ENCODE results near the gene PLEKHA7. TPM values are rescaled to one million over a fixed set of nuclear protein-coding genes. Genes with fewer than 3 reads are reported as not detected.

The PLEKHA7 gene
- polyA plus RNA-seq, 10 donors: 2.9 to 7.8 (median 5.6) TPM

DNA sequence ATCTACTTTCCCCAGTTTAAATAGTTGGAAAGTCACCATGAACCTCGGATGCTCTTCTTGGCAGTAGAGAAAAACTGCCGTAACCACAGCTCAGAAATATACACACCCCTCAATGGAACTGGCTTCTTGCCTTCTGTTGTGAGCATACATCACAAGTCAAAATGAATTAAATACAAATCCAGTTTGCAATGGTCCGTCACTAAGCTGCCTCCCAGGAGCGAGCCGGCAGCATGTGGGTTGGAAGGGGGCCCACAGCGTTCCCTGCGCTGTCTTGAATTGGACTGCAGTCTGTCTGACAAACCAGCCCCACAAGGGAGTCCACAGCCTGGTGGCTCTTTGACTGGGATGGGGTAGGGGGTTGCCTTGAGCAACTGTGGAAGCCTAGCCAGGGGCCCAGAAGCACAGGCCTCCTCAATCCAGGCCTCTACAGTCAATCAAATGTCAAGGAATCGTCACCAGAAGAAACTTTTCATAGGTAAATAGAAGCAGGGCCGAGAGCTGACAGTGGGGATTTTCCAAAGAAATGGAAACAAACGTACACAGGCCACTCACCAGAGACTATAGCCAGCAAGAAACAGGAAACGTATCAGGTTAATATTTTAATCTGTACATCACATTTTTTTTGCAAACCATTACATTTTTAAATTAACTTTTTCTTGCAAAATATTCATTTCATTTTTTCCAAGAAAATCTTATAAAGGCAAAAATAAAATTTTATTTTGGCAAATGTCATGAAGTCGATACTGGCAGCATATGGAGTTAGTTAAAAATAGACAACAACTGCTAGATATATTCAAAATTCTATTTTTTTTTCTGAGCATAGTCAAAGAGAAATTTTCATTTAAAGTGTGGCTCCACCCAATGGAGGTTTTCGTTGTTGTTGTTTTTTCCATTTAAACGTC lies 237.3 kb downstream of the PLEKHA7 start:
- peak; percentile 81 to 96 (median 93) for DNase-seq

DNA sequence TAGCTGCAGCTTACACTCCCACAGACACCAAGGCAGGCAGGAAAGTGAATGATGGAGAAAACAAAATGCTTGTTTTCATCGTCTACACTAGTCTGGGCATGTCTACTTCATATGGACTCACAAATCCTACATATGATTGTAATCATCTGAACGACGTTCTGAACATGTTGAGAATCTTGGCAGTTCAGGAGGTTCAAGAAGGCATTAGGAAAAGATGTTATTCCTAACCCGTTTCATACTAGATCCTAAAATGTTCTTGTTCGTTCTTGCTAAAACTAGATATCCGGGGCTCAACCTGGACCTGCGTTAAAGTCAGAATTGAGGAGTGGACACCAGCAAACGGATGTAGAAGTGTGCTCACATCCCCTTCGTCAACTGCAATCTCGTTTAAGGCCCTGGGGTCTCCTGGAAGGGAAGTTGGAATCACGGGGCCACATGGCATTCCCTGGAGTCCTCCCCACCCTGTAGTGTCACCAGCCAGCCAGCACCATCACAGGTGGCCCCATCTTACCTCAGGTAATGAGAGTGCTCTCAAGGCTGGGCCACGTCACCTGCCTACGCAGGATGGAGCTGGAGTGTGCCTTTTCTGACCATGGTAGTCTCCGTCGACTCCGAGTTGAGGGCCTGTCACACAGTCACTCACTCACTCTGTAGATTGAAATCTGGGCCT lies 238.5 kb downstream of the PLEKHA7 start:
- DNase-seq: peak in 2 of 3 donors; percentile 32 to 68

DNA sequence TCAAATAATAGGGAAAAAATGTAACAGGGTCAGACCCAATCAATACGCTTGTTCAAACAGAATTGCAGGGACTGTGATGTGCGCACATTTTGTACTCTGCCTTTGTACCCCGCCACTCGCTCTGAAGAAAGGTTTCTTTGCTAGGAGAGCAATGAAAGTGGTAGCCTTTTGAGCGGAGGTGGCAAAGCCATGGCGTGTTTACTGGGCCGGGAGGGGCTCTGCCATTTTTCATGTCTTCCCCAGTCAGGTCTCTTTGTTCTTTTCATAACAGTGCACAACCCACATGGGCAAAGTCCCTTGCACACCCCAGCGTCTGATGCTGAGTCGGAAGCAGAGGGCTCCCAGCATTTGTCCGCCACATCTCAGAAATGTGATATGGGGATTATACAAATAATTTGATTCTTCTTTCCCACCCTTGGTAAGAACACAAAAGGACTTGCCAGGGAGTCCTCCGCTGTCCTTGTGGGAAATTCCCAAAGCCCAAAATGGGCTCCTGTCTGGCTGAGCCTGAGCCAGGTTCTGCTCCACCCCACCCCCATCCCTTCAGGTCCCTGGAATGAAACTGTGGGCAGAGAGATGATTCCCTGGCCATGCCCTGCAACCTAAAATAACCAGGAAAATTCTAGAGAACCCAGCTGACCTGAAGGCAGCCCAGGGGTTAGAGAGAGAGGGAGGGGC lies 239.1 kb downstream of the PLEKHA7 start:
- DNase-seq: no peak

DNA sequence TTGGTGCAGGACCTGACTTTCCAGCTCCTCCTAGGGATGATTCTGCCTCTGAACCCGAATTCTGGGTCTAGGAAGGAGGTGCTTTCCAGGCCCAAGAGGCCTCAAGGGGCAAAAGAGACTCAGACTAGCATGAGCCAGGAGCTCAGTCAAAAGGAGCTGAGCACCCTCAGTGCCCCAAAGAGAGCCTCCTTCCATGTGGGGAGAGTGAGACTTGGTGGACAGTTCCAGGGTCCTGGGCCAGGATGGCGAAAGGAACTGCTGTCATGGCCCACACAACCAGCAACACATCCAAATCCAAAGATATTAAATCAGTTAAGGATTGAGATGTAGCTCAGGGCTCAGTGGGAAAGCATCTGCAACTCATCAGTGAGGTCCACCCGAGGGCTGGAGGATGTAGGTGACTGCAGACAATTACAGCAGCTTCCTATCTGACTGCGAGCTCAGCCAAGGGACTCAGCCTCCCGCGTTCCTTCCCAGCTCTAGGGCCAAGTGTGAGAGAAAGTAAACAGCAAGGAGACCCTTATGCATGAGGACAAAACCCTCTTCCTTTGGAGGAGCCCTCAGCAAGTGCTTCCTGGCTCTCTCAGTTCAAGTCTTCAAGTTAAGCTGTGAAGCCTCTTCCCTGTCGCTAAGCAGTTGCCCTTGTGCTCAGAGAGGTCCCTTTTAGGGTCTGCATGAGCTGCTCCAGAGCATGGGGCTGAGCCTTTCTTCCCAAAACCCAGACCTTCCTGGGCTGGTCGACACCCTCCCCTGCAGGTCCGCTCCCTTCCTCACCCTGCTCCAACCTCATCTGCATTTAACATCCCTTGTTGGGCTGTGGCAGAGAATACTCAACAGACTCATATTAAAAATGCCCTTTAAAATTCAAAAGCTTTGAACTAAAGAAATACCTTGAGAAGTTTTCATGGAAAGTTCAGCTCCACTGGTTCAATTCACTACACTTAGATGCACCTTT lies 240.0 kb downstream of the PLEKHA7 start:
- peak in 2 of 3 donors; percentile 66 to 82 for DNase-seq

DNA sequence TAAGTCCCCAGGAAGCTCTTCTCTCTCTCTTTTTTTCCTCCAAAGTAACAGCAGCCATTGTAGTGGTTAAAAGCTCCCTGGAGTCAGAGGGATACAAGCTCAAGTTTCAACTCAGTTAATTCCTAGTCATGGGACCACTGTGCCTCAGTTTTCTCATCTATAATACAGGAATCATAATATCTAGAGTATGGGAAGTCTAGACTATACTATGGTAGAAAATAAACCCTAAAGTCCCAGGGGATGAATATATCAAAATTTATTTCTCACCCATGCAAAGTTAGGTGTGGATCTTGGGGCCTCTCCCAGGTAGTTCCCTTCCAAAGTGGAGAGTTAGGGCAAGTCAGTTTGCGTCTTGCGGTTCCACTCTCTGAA lies 242.1 kb downstream of the PLEKHA7 start:
- DNase-seq: no peak

DNA sequence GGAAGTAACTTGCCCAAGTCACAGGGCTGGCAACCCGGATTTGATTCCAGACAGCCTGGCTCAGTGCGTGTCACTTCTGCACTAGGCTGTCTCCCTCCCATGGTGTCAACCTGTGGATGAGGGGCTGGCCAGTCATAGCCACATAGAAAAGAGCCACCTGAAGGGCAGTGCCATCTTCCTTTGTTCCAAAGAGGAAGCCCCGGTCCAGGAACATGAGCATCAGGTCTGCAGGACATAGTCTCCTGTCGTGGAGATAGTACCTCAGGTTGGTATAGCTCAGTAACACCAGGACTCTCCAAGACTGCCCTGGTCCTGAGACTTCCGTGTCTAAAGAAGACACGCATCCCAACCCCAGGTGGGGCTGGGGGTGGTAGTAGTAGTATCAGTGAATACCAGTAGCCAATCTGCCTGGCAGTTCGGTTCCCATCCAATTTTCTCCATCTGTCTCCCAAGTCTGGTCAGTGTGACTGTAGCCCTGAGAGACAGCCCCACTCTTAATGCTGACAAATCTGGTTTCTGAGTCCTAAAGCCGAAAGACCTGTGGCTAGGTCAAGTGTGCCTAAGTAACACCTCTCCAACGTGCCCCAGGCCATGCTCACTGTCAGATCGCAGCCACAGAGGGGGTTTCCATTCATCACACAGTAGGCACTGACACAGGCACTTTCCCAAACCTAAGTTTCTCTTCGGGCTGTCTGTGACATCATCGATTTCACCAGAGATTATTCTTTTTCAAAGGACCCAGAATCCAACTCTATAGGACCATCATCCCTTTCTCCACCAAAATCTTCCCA lies 242.7 kb downstream of the PLEKHA7 start:
- no peak for DNase-seq

DNA sequence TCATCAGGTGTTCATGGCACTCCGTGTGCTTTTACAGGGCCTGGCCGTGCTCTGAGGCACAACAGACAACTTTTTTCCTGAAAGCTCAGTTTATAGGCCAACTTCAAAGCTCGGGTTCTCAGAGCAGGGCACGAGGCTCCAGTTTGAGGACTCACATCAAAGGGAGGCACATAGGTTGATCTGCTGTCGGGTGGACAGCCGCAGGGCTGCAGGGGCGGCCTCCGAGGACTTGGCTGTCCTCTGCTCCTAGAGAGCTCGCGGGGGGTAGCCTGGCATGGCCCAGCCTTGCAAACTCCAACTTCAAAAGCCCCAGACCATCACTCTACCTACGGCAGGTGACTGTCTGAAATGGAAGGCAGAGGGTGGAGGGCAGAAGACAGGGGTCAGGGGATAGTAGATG lies 244.2 kb downstream of the PLEKHA7 start:
- no peak for DNase-seq

DNA sequence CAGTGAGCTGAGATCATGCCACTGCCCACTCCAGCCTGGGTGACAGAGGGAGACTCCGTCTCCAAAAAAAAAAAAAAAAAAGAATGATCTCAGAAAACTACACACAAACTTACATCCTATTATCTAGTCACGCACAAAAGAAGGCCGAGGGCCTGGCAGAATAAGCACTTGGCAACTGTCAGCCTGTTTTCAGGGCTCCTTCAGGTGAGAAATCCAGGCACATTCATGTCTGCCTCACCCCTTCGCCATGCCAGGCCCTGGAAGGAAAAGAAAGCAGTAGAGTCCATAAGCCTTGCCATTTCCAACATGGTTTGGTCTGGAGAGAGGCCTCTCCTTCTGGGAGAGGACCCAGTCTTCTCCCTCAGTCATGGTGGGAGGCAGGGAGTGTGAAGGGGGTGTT lies 244.8 kb downstream of the PLEKHA7 start:
- DNase-seq: no peak

DNA sequence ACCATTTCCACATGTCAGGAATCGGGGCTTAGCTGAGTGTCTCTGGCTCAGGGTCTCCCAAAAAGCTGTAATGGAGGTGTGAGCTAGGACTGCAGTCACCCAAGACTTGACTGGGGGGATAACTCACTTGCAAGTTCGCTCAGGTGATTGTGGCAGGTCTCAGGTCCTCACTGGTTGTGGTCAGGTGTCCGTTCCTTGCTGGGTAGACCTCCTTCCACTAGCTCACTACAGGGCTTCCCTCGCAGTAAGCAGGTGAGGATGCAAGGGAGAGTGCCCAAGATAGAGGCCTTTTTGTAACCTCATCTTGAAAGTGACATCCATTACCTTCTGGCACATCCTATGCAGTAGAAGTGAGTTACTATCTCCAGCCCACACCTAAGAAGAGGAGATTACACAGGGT lies 246.3 kb downstream of the PLEKHA7 start:
- DNase-seq: no peak

DNA sequence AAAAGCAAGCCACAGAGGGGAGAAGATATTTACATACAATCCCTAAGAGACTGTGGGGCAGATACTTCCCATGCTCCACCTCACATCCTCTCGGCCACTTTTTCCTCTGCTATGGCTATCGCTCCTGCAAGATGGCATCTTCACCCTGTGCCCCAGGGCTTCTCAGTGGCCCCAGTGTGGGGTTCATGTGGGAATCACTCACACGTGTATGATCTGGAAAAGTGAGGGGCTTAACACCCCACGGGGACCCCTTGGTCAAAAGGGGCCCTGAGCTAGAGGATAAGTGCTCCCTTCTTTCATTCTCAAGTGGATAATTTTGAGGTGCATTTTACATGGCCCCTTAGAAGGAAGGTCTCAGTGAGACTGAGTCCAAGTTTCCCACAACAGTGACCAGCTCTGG lies 247.1 kb downstream of the PLEKHA7 start:
- no peak for DNase-seq

DNA sequence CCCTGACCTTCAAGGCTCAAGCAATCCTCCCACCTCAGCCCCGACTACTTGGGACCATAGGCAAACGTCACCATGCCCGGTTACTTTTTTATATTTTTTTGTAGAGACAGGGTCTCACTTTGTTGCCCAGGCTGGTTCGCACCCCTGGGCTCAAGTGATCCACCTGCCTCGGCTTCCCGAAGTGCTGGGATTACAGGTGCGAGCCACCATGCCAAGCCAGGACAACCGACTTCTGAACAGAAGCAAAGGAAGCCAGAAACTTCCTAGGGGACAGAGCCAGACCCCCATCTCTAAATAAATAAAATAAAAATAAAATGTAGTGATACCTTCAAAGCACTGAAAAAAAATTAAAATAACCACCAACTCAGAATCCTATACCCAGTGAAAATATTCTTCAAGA lies 249.3 kb downstream of the PLEKHA7 start:
- DNase-seq: no peak

DNA sequence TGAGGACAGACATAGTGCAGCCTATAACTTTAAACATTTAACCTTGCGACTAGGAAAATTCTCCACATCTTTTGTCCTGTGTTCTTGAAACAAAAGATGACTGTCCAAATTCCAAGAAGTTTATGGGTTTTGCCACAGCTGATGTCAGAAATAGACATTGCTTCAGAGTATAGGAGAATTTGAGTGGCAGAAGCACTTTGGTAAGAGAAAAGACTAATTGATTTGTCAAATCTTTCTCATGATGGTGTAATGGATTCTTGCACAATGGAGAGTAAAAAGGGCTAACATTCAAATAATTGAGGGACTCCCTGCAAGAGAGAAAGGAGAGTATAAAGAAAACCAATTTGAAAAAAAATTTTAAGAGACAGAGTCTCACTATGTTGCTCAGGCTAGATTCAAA lies 250.5 kb downstream of the PLEKHA7 start:
- no peak for DNase-seq

DNA sequence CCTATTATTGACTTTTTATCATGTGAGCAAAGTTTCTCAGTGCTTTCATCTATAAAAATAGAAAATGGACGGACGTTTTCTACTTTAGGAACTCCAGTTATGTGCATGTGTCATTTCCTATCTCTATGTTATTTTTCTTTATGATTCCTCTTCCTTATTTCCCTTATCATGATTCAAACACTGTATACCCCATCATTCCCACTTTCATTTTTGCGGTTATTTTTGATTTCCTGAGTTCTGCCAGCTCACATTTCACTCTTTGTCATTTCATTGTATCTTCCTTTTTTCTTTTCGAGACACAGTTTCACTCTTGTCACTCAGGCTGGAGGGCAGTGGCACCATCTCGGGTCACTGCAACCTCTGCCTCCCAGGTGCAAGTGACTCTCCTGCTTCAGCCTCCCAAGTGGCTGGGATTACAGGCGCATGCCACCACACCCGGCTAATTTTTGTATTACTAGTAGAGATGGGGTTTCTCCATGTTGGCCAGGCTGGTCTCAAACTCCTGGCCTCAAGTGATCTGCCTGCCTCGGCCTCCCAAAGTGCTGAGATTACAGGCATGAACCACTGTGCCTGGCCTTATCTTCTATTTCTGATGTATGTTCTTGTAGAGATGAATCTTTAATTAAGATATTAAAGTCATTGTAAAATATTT lies 254.2 kb downstream of the PLEKHA7 start:
- no peak for DNase-seq

DNA sequence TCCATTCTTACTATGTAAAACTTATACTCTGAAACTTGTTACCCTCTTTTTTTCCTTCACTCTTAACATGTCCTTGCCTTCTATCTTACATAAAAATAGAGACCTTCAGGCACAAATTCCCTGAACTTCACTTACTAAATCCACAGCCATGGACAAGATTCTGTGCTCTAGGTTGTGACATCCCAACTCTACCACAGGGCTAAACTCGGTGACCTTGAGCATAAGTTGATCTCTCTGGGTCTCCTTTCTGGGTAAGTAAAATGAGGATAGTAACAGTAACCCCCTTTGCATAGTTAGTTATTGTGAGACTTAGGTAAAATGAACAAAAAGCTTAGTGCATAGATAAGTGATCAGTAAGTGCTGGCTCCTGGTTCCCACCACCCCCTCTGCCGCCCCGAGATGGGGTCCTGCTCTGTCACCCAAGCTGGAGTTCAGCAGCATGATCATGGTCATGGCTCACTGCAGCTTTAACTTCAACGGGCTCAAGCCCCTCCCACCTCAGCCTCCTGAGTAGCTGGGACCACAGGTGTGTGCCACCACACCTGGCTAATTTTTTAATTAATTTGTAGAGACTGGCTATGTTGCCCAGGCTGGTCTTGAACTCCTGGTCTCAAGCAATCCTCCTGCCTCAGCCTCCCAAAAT lies 255.7 kb downstream of the PLEKHA7 start:
- no peak for DNase-seq

DNA sequence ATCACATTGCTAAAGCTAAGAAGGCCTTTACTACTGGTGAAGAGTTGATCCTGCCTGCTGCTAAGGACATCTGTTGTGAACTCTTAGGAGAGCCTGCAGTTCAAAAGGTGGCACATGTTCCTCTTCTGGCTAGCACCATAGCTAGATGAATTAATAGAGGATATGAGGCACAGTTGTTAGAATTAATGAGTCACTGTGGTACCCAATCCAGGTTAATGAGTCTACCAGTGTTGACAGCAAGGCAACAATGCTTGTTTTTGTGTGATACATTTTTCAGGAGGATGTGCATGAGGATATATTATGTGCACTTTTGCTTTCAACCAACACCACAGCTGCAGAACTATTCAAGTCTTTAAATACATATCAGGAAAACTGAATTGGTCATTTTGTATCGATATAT lies 263.8 kb downstream of the PLEKHA7 start:
- no peak for DNase-seq

DNA sequence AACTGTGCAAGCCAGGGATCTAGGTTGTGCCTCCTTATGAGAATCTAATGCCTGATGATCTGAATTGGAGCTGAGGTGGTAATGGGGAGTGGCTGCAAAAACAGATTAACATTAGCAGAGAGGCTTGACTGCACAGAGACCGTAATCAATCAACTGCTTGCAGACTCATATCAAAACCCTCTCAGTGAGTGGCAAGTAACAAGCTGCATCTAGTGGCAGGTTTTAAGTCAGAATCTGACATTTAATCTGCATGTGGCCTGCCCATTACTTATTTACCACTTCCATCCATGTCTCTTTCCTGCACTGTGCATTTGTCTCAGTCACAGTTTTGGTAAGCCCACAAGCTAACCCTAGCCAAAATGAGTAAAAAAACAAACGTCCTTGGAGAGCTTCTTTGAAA lies 264.5 kb downstream of the PLEKHA7 start:
- DNase-seq: no peak

DNA sequence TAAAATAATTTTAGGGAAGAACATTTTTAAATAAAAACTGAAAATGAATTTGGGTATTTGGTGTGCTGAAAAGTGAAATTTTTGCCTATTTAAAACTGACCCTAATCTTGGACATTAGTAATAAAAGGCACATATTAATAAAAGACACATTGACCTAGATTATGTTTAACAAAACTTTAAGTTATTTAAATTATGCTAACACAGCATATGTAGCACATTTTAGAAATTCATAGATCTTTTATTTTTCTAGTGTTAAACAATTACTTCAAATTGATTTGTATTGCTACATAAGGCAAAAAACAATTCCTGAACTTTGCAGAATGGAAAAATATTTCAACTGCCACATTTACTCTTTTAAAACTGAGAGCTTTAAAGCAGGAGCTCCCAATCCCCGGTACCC lies 265.1 kb downstream of the PLEKHA7 start:
- DNase-seq: no peak

DNA sequence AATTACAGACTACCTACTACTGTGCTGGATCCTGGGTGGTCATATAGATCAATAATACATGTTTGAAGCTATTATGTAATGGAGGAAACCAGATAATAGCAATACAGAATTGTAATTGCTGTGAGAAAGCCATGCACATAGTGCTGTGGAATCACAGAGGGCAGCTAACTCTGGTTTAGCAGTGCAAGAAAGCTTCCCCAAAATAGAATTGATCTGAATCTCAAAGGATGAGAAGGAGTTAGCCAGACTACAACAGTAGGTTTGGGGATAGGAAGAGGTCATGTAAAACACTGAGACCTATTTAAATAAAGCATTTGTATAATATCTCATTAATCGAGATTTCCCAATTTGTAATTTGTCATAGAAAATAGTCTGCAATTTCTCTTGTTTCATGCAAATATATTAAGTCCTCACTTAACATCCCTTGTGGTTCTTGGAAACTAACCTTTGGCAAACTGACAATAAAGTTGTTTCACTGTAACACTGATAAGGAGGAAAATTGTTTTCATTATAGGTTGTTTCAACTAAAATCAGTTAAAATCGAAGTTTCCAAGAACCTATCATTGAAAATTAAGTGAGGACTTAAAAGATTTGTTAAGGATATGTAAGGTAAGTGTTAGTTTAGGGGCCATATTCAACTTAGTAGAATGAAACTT lies 268.1 kb downstream of the PLEKHA7 start:
- DNase-seq: no peak

DNA sequence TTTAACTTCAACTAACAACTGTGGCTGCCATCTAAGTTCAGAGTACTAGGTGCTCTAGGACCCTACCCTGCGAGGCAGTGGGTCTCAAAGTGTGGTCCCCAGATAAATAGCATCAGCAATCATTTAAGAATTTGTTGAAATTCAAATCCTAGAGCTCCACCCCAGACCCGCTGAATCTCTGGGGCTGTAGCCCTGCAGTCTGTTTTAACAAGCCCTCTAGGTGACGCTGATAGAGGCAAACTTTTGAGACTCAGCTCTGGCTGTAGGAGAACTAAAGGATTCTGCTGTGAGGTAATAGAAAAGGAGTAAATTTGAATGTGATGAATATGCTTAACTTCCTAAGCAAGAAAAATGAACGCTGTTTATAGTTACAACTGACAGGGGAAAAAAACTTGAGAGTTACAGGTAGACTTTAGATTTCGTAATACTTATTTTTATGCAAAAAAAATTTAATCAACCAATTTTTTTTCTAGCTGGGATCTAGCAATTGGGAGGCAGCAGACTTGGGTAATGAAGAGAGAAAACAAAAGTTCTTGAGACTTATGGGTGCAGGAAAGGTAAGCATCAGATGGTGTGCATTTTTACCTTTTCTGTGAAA lies 270.0 kb downstream of the PLEKHA7 start:
- DNase-seq: no peak

Data from muscle of back (tissue), 11 donors.